Thymus (tissue), 11 donors: Measurements from ENCODE around the gene PKP1. TPM values are rescaled to one million over a fixed set of nuclear protein-coding genes. Genes with fewer than 3 reads are reported as not detected.

ENCODE experiments used
- DNase-seq, 9 donors: peaks; one replicate each; pipeline ENCODE4 v3.0.0-alpha.2; 2013; ENCODE audit warnings: low spot score in 9 of 9, low read depth in 6 of 9, missing footprints in 1 of 9
- H3K27ac ChIP-seq, 2 donors: one replicate each; pipeline ENCODE4 v1.5.1; 2013; ENCODE audit warnings: control low read depth in 1 of 2, low read depth in 1 of 2, low read length in 1 of 2, mild to moderate bottlenecking in 1 of 2, moderate library complexity in 1 of 2
- H3K27me3 ChIP-seq, 2 donors: one replicate each; pipeline ENCODE4 v1.5.1; 2013; ENCODE audit warnings: low read length in 1 of 2; ENCODE audit not compliant: control insufficient read depth in 2 of 2, insufficient read depth in 1 of 2
- H3K36me3 ChIP-seq, 2 donors: one replicate each; pipeline ENCODE4 v1.5.1; 2013; ENCODE audit warnings: low read length in 1 of 2, mild to moderate bottlenecking in 1 of 2, moderate library complexity in 1 of 2; ENCODE audit not compliant: control insufficient read depth in 2 of 2, insufficient read depth in 2 of 2
- H3K4me1 ChIP-seq, 2 donors: one replicate each; pipeline ENCODE4 v1.5.1; 2013; ENCODE audit warnings: low read length in 2 of 2; ENCODE audit not compliant: control insufficient read depth in 2 of 2, insufficient read depth in 2 of 2
- H3K4me3 ChIP-seq, 2 donors: one replicate each; pipeline ENCODE4 v1.5.1; 2013; ENCODE audit warnings: low read length in 2 of 2, control low read depth in 1 of 2, mild to moderate bottlenecking in 1 of 2
- H3K9me3 ChIP-seq, 2 donors: one replicate each; pipeline ENCODE4 v1.5.1; 2013; ENCODE audit warnings: low read length in 1 of 2, mild to moderate bottlenecking in 1 of 2; ENCODE audit not compliant: control insufficient read depth in 2 of 2, insufficient read depth in 1 of 2
- WGBS: extraction: QIAGEN DNeasy Blood & Tissue Kit; methylation state at CpG from one replicate; pipeline ENCODE4 v1.1.7; 2013; 5-methylcytosine and 5-hydroxymethylcytosine counted together
- polyA plus RNA-seq: library from polyadenylated mRNA; stranded (reverse); fragments of 200-250 nt; gene quantifications from one replicate; pipeline ENCODE4 v1.2.3, GENCODE V29; 2013
- total RNA-seq: library from RNA; stranded (reverse); fragments of 120-200 nt; gene quantifications from one replicate; pipeline ENCODE4 v1.2.4, GENCODE V29; 2013
- donor health status: healthy.

PKP1 gene
- total and polyA plus RNA-seq, 2 donors: 14.1 to 20.0 TPM

DNA sequence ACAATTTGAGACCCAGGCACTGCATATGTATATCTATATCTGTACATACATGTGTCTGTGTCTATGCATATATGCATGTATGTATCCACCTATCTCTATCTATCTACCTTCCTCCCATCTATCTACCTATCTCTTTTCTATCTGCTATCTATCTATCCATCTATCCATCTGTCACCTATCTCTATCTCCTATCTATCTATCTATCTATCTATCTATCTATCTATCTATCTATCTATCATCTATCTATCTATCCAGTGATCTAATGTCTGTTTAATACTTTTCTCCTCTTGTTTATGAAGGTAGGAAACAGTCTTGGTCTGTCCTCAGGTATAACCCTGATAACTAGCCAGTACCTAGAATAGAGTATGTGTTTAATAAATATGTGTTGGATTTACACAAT, 68.3 kb downstream of the PKP1 start:
- H3K9me3 ChIP-seq: no peaks in the 10 kb centered on the region
- H3K27ac ChIP-seq: no peak overlapping the region
- H3K4me1 ChIP-seq: no peaks in the 10 kb centered on the region
- H3K27me3 ChIP-seq: peaks cover 0 to 18% of the 10 kb centered on the region in 2 donors
- no peak overlapping the region for H3K4me3 ChIP-seq
- no peaks in the 10 kb centered on the region for H3K36me3 ChIP-seq
- no peak for DNase-seq

DNA sequence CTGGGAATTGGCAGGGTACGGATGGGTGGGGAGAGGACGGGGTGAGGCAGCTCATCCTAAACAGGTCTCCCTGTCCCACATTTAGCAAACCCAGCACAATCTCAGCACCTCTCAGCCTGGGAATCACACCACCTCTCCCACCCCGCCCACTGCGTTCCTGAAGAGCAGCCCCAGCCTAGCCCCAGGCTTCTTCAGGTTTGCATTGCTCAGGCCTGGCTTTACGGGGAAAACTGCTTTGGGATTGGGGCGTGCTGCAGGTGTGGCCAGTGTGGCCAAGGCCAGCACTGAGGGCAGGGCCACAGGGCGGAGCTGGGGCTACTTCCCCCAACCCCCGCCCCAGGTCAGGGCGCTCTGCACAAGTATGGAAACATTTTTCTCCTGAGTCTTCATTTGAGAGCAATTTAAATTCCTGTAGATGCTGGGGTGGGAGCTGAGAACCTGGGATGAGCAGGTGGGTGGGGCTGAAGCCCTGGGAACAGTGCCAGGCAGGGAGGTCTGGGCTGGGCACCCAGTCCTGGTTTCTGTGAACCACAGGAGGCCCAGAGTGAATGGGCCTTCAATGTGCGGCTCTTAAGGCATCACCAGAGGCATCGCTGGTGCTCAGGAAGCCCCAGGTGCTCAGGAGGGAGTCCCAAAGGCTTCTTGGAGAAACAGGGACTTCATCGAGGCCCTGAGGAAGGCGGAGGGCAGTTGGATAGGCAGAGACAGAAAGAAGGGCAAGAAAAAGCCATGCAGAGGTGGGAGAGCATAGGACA, 70.1 kb downstream of the PKP1 start:
- Histone ChIP-seq H3K36me3 (no peaks in the 10 kb centered on the region), H3K4me1 (no peaks in the 10 kb centered on the region), H3K27ac (no peak overlapping the region), H3K4me3 (no peak overlapping the region), H3K27me3 (peaks cover 0 to 8% of the 10 kb centered on the region in 2 donors), H3K9me3 (no peaks in the 10 kb centered on the region)
- 93% methylated on average over 13 of the region's 13 CpGs for WGBS
- DNase-seq: no peak

GRCh38 chr1:201354151-201354900, 71.0 kb downstream of the PKP1 start:
- Histone ChIP-seq H3K36me3 (no peaks in the 10 kb centered on the region), H3K9me3 (no peaks in the 10 kb centered on the region), H3K4me1 (no peaks in the 10 kb centered on the region), H3K27ac (no peak overlapping the region), H3K4me3 (no peak overlapping the region), H3K27me3 (peaks cover 0 to 6% of the 10 kb centered on the region in 2 donors)
- WGBS: 93% methylated on average over 9 of the region's 9 CpGs
- no peak for DNase-seq

DNA sequence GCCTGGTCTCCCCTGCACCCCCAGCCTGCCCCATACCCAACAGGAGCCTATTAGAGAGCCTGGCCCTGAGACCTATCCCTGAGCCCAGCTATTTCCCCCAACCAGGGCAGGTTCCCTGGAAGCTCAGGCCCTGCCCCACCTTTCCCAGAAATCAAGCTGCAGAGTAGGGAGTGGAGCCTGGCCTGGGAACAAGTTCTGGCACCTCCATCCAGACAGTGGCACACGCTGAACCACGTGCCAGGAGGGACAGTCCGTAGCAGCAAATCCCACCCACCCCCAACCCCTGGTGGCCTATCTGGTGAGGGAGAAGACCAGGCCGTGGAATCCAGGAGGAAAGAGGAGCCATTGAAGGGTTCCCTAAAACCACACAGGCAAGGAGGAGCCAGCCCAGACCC, 71.6 kb downstream of the PKP1 start:
- H3K4me1 ChIP-seq: no peaks in the 10 kb centered on the region
- H3K36me3 ChIP-seq: no peaks in the 10 kb centered on the region
- peaks cover 0 to 6% of the 10 kb centered on the region in 2 donors for H3K27me3 ChIP-seq
- H3K9me3 ChIP-seq: no peaks in the 10 kb centered on the region
- no peak for DNase-seq
- WGBS: 71% methylated on average over 4 of the region's 4 CpGs
- no peak overlapping the region for H3K4me3 ChIP-seq
- no peak overlapping the region for H3K27ac ChIP-seq

DNA sequence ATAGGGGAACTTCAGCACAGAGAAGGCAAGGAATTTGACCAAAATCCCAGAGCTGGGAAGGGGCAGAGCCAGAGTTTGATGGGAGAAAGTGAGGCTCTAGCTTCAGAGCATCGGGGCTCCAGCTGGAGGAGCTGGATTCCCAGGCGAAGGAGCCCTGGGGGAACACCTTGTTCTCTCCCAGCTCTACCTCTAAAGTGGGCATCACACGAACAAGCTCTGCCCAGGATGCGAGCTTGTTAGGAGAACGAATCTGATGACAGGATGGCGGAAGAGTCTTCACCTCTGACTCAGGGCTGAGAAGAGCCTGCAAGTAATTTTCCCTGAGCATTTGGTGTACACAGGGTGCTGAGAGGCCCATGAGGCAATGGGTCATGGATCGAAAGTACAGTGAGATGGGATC, 72.2 kb downstream of the PKP1 start:
- H3K36me3 ChIP-seq: no peaks in the 10 kb centered on the region
- no peaks in the 10 kb centered on the region for H3K4me1 ChIP-seq
- 95% methylated on average over 7 of the region's 7 CpGs for WGBS
- DNase-seq: no peak
- no peak overlapping the region for H3K4me3 ChIP-seq
- H3K9me3 ChIP-seq: no peaks in the 10 kb centered on the region
- no peak overlapping the region for H3K27ac ChIP-seq
- H3K27me3 ChIP-seq: peaks cover 0 to 6% of the 10 kb centered on the region in 2 donors

DNA sequence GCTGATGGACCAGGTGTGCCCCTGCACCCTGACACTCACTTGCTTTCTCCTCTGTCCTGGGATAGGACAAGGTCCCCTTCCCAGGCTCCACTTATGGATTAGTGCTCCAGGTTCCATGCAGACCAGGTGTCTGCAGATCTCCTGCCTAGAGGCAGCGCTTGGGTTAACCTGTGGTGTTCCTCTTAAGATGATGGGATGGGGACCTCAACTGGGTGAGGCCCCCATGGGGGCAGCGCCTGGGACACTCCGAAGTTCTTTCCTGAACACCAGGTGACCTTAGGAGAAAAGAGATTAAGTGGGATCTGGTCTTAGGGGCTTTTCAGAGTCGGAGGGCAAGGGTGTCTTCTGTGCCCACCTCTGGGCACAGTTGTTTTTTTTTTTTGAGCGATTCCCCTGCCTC, 72.9 kb downstream of the PKP1 start:
- Histone ChIP-seq H3K27ac (no peak overlapping the region), H3K9me3 (no peaks in the 10 kb centered on the region), H3K4me3 (no peak overlapping the region), H3K4me1 (no peaks in the 10 kb centered on the region), H3K27me3 (peaks cover 0 to 8% of the 10 kb centered on the region in 2 donors), H3K36me3 (no peaks in the 10 kb centered on the region)
- DNase-seq: no peak
- 98% methylated on average over 5 of the region's 5 CpGs for WGBS

- DNase-seq: no peak
- WGBS: 90% methylated on average over 11 of the region's 11 CpGs
- Histone ChIP-seq H3K36me3 (no peaks in the 10 kb centered on the region), H3K9me3 (no peaks in the 10 kb centered on the region), H3K4me1 (no peaks in the 10 kb centered on the region), H3K4me3 (no peak overlapping the region), H3K27me3 (peaks cover 0 to 8% of the 10 kb centered on the region in 2 donors), H3K27ac (no peak overlapping the region)
Observed at GRCh38 chr1:201356701-201357100, 73.4 kb downstream of the PKP1 start.

- H3K4me1 ChIP-seq: no peaks in the 10 kb centered on the region
- no peaks in the 10 kb centered on the region for H3K36me3 ChIP-seq
- no peak overlapping the region for H3K4me3 ChIP-seq
- DNase-seq: no peak
- peaks cover 0 to 10% of the 10 kb centered on the region in 2 donors for H3K27me3 ChIP-seq
- no peaks in the 10 kb centered on the region for H3K9me3 ChIP-seq
- 97% methylated on average over 8 of the region's 8 CpGs for WGBS
- H3K27ac ChIP-seq: no peak overlapping the region
Observed at GRCh38 chr1:201357211-201357610, 73.9 kb downstream of the PKP1 start.

GRCh38 chr1:201357636-201358348, 74.5 kb downstream of the PKP1 start:
- H3K36me3 ChIP-seq: no peaks in the 10 kb centered on the region
- no peak overlapping the region for H3K4me3 ChIP-seq
- no peaks in the 10 kb centered on the region for H3K9me3 ChIP-seq
- H3K4me1 ChIP-seq: no peaks in the 10 kb centered on the region
- peaks cover 0 to 11% of the 10 kb centered on the region in 2 donors for H3K27me3 ChIP-seq
- 81% methylated on average over 10 of the region's 10 CpGs for whole genome bisulfite sequencing
- H3K27ac ChIP-seq: no peak overlapping the region
- no peak for DNase-seq
